CD4-positive, alpha-beta memory T cell (primary cell): ENCODE results near the gene SRRM4. TPM values are rescaled to one million over a fixed set of nuclear protein-coding genes. Genes with fewer than 3 reads are reported as not detected.
"Not testable (repeated sequence)": the region's sequence is repeated elsewhere in the genome, so short reads cannot be mapped to it uniquely, and the experiment has no call there.

Experiments
- CTCF ChIA-PET: fragments of 350-600 bp; sonication (Branson Sonifier 250); formaldehyde crosslinking; loops from one replicate; lab custom pipeline; 2021; ENCODE audit warnings: inconsistent platforms; ENCODE audit not compliant: partially characterized antibody; lab: Charles Lee
- POLR2A ChIA-PET: fragments of 350-600 bp; sonication (Branson Sonifier 250); formaldehyde crosslinking; loops from one replicate; lab custom pipeline; 2021; ENCODE audit not compliant: partially characterized antibody; lab: Charles Lee
- DNase-seq, 5 donors: peaks; one replicate each; pipeline versions ENCODE4 v3.0.0 to v3.0.0-alpha.2; 2020 to 2022; ENCODE audit warnings: mixed read lengths in 1 of 5
- H3K27ac ChIP-seq: one replicate; pipeline ENCODE4 v1.7.0; 2013; ENCODE audit warnings: low read depth, low read length
- H3K27me3 ChIP-seq: 2 replicates; pipeline ENCODE4 v1.7.0; 2013; ENCODE audit warnings: mild to moderate bottlenecking, low read length, moderate library complexity; ENCODE audit not compliant: insufficient read depth
- H3K36me3 ChIP-seq: 2 replicates; pipeline ENCODE4 v1.7.0; 2013; ENCODE audit warnings: mild to moderate bottlenecking, low read length, moderate library complexity; ENCODE audit not compliant: insufficient read depth
- H3K4me1 ChIP-seq: 2 replicates; pipeline ENCODE4 v1.7.0; 2013; ENCODE audit warnings: mild to moderate bottlenecking, low read length, moderate library complexity; ENCODE audit not compliant: insufficient read depth
- H3K4me3 ChIP-seq, 2 donors: one replicate each; pipeline ENCODE4 v1.7.0; 2013; ENCODE audit warnings: low read length in 2 of 2, mild to moderate bottlenecking in 1 of 2
- H3K9me3 ChIP-seq, 2 donors: one replicate each; pipeline ENCODE4 v1.7.0; 2013; ENCODE audit warnings: low read length in 2 of 2, control low read depth in 1 of 2; ENCODE audit not compliant: control insufficient read depth in 1 of 2
- H3K27ac Mint-ChIP-seq, 7 donors: one replicate each; pipeline ENCODE4 v1.8.0; 2020 to 2021; ENCODE audit warnings: mixed read lengths in 7 of 7, mild to moderate bottlenecking in 6 of 7, inconsistent platforms in 3 of 7, moderate library complexity in 3 of 7
- H3K27me3 Mint-ChIP-seq, 2 donors: one replicate each; pipeline ENCODE4 v1.8.0; 2020 to 2021; ENCODE audit warnings: mixed read lengths in 2 of 2
- H3K36me3 Mint-ChIP-seq, 2 donors: one replicate each; pipeline ENCODE4 v1.8.0; 2020 to 2021; ENCODE audit warnings: mixed read lengths in 2 of 2, inconsistent platforms in 1 of 2, mild to moderate bottlenecking in 1 of 2
- H3K4me1 Mint-ChIP-seq, 4 donors: one replicate each; pipeline ENCODE4 v1.8.0; 2020 to 2021; ENCODE audit warnings: mixed read lengths in 4 of 4, mild to moderate bottlenecking in 1 of 4
- H3K4me3 Mint-ChIP-seq, 8 donors: one replicate each; pipeline ENCODE4 v1.8.0; 2020 to 2021; ENCODE audit warnings: mixed read lengths in 8 of 8, mild to moderate bottlenecking in 7 of 8, moderate library complexity in 6 of 8, inconsistent platforms in 3 of 8
- H3K9me3 Mint-ChIP-seq, 8 donors: one replicate each; pipeline ENCODE4 v1.8.0; 2020 to 2021; ENCODE audit warnings: mixed read lengths in 8 of 8, mild to moderate bottlenecking in 5 of 8, inconsistent platforms in 3 of 8, moderate library complexity in 1 of 8
- intact Hi-C: fragments of 100-400 bp; cut with micrococcal nuclease; formaldehyde crosslinking; loops from one replicate; pipeline ENCODE4 v1.15.1; 2023
- polyA plus RNA-seq, 2 donors: library from polyadenylated mRNA; unstranded; fragments of 300-500 nt; fragmentation: Illumina TruSeq; gene quantifications; one replicate each; pipeline ENCODE4 v1.2.3, GENCODE V29; 2021
- total RNA-seq, 2 experiments: library from RNA; stranded (reverse); gene quantifications; one replicate each; pipeline ENCODE4 v1.2.3, GENCODE V29; 2021

SRRM4 gene
- total and polyA plus RNA-seq, 4 experiments from 2014 or later, result not detected

DNA sequence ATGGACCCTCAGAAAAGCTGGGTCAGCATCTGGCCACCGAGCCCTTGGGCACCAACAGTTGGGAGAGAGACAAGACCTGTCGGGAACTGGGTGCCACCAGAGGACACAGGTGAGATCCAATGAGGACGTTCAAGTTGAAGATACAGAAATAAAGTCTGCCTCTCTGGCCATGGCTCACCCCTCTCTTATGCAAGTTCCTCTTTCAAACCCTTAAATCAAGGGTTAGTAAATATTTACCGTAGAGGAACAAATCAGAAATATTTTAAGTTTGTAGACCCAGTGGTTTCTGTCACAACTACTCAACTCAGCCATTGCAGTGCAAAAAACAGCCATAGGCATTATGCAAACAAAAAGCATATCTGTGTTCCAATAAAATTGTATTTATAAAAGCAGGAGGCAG is 120.9 kb downstream of the SRRM4 start:
- Histone ChIP-seq H3K36me3 (no peaks in the 10 kb centered on the region), H3K27ac (no peak overlapping the region), H3K9me3 (no peaks in the 10 kb centered on the region), H3K27me3 (no peaks in the 10 kb centered on the region), H3K4me3 (no peak overlapping the region), H3K4me1 (no peaks in the 10 kb centered on the region)
- CTCF ChIA-PET, result no interaction called here
- Mint-ChIP-seq H3K9me3 (peaks cover 8 to 30% (median 21%) of the 10 kb centered on the region in 8 donors), H3K4me3 (no peak overlapping the region), H3K27ac (no peak overlapping the region), H3K4me1 (no peaks in the 10 kb centered on the region), H3K27me3 (no peaks in the 10 kb centered on the region), H3K36me3 (peaks cover 0 to 7% of the 10 kb centered on the region in 2 donors)
- intact Hi-C loops, result no loop called here
- POLR2A ChIA-PET, result no interaction called here
- no peak for DNase-seq

DNA sequence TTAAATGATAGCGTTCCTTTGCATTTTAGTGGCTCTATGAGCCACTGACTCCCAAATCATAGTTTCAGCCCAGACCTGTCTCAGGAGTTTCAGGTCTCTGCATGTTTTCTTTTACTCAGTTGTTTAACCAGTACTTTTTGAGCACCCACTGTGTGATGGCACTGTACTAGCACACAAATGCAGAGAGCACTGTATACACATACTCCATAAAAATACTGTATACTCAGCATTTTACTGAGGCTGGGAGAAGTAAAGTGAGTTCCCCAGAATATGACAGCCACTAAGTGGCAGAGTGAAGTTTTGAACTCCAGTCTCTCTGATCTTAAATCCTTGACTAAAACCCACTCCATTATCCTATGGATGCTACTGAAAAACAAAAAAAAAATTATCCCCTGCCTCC is 121.4 kb downstream of the SRRM4 start:
- CTCF ChIA-PET, result no interaction called here
- H3K27me3 Mint-ChIP-seq, result no peaks in the 10 kb centered on the region
- DNase-seq, result no peak
- no peak overlapping the region for H3K4me3 Mint-ChIP-seq
- H3K27ac Mint-ChIP-seq, result no peak overlapping the region
- POLR2A ChIA-PET, result no interaction called here
- H3K9me3 ChIP-seq, result no peaks in the 10 kb centered on the region
- H3K36me3 ChIP-seq, result no peaks in the 10 kb centered on the region
- intact Hi-C loops, result no loop called here
- no peak overlapping the region for H3K4me3 ChIP-seq
- peaks cover 0 to 7% of the 10 kb centered on the region in 2 donors for H3K36me3 Mint-ChIP-seq
- no peaks in the 10 kb centered on the region for H3K4me1 Mint-ChIP-seq
- no peaks in the 10 kb centered on the region for H3K27me3 ChIP-seq
- H3K27ac ChIP-seq, result no peak overlapping the region
- H3K4me1 ChIP-seq, result no peaks in the 10 kb centered on the region
- H3K9me3 Mint-ChIP-seq, result peaks cover 6 to 27% (median 19%) of the 10 kb centered on the region in 8 donors

DNA sequence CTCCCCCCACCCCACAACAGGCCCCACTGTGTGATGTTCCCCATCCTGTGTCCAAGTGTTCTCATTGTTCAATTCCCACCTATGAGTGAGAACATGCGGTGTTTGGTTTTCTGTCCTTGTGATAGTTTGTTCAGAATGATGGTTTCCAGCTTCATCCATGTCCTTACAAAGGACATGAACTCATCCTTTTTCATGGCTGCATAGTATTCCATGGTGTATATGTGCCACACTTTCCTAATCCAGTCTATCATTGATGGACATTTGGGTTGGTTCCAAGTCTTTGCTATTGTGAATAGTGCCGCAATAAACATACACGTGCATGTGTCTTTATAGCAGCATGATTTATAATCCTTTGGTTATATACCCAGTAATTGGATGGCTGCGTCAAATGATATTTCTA is 123.6 kb downstream of the SRRM4 start:
- H3K4me1 Mint-ChIP-seq, intact Hi-C loops, H3K9me3 ChIP-seq: not testable (repeated sequence)

DNA sequence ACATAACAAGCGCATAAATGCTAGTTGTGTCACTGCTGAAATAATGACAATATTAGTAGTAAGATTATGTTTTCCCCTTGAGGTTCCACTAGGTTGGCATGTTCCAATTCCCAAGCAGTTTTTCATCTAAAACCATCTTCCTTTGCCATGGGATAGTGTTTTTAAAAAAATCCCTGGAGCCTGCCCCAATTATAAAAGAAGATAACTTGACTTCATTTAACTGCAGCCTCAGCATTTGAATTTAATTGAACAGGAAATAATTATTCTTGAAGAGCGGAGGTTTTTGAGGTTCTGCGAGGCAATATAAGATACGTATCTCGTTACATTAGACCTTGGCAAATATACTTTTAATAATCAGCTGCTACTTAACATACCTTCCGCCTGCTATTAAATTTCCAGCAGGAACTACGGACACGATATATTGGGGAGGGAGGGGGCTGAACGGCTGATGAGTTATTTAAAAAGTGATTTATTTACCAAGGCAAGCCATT is 132.2 kb downstream of the SRRM4 start:
- no peak overlapping the region for H3K27ac ChIP-seq
- Mint-ChIP-seq H3K27me3 (peaks cover 2 to 7% of the 10 kb centered on the region in 2 donors), H3K36me3 (no peaks in the 10 kb centered on the region), H3K27ac (no peak overlapping the region), H3K4me1 (no peaks in the 10 kb centered on the region), H3K4me3 (no peak overlapping the region), H3K9me3 (peaks cover 0 to 11% (median 0%) of the 10 kb centered on the region in 8 donors)
- no peaks in the 10 kb centered on the region for H3K36me3 ChIP-seq
- POLR2A ChIA-PET, result no interaction called here
- H3K9me3 ChIP-seq, result no peaks in the 10 kb centered on the region
- no peak for DNase-seq
- no peak overlapping the region for H3K4me3 ChIP-seq
- CTCF ChIA-PET, result no interaction called here
- H3K4me1 ChIP-seq, result no peaks in the 10 kb centered on the region
- H3K27me3 ChIP-seq, result no peaks in the 10 kb centered on the region
- intact Hi-C loops, result no loop called here

More for the DNA sequence above, 123.6 kb downstream of the SRRM4 start:
- DNase-seq, H3K27ac Mint-ChIP-seq, H3K27ac ChIP-seq, H3K4me1 ChIP-seq, H3K36me3 Mint-ChIP-seq, H3K27me3 ChIP-seq, H3K4me3 Mint-ChIP-seq, POLR2A ChIA-PET, H3K4me3 ChIP-seq, H3K27me3 Mint-ChIP-seq, H3K36me3 ChIP-seq, CTCF ChIA-PET: not testable (repeated sequence)
- H3K9me3 Mint-ChIP-seq, result peaks cover 0 to 17% (median 6%) of the 10 kb centered on the region in 8 donors

DNA sequence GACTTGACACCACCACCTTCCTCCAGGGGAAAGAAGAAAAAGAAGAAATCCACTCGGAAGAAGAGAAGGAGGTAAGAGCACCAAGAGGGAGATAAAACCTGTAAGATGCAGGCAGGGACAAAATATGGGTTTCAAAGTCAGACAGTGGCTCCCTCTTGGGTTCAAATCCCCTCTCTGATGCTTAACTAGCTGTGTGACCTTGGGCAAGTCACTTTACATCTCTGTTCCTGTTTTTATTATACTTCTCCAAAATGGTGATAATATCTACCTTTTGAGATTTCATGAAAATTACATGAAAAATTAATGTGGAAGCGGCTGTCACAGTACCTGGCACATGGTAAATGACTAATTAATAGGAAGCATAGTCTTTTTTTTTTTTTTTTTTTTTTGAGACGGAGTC is 133.0 kb downstream of the SRRM4 start:
- H3K27ac Mint-ChIP-seq, result no peak overlapping the region
- peaks cover 2 to 7% of the 10 kb centered on the region in 2 donors for H3K27me3 Mint-ChIP-seq
- H3K4me3 Mint-ChIP-seq, result no peak overlapping the region
- Histone ChIP-seq H3K27me3 (no peaks in the 10 kb centered on the region), H3K4me3 (no peak overlapping the region), H3K4me1 (no peaks in the 10 kb centered on the region), H3K9me3 (no peaks in the 10 kb centered on the region), H3K27ac (no peak overlapping the region), H3K36me3 (no peaks in the 10 kb centered on the region)
- DNase-seq, result no peak
- H3K4me1 Mint-ChIP-seq, result no peaks in the 10 kb centered on the region
- intact Hi-C loops, result no loop called here
- H3K9me3 Mint-ChIP-seq, result peaks cover 0 to 7% (median 0%) of the 10 kb centered on the region in 8 donors
- ChIA-PET POLR2A (no interaction called here), CTCF (interaction anchor here (0.9 kb wide), 1 partner anchor 431 kb away, joined by 3 read pairs; no protein-coding TSS in a partner anchor)
- no peaks in the 10 kb centered on the region for H3K36me3 Mint-ChIP-seq

DNA sequence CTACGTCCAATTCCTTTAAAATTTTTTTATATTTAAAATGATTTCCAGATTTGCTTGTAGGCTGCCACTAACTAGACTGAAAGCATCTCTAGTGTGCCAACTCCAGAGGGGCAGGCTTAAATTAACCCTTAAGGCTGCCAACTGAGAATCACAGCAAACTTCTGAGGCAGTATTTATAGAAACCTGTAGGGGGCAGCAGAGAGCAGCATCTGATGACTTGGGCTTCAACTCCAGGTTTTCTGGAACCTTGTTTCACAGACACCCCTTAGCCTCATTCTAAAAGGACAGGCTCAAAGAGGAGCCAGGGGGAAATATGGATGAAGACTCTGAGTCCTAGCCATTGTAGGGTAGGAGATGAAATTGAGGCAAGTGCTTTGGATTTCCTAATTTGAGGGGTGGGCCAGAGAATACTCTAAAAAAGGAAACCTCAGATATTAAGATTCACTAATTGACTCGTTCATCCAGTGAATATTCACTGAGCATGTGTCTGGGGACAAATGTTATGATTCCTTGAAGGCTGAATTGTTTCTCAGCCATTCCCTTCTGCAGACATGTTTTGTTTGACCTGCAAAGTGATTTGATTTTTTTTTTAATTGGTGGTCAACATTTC is 134.1 kb downstream of the SRRM4 start:
- Mint-ChIP-seq H3K4me3 (no peak overlapping the region), H3K4me1 (no peaks in the 10 kb centered on the region), H3K27me3 (peaks cover 4 to 7% of the 10 kb centered on the region in 2 donors), H3K36me3 (no peaks in the 10 kb centered on the region), H3K27ac (no peak overlapping the region), H3K9me3 (peaks cover 0 to 5% (median 0%) of the 10 kb centered on the region in 8 donors)
- no peaks in the 10 kb centered on the region for H3K27me3 ChIP-seq
- ChIA-PET CTCF (interaction anchor here (0.9 kb wide), 1 partner anchor 430 kb away, joined by 3 read pairs; no protein-coding TSS in a partner anchor), POLR2A (no interaction called here)
- no peaks in the 10 kb centered on the region for H3K4me1 ChIP-seq
- H3K36me3 ChIP-seq, result no peaks in the 10 kb centered on the region
- peak in 3 of 5 donors; percentile 5 to 7 (median 5) for DNase-seq
- H3K27ac ChIP-seq, result no peak overlapping the region
- H3K4me3 ChIP-seq, result no peak overlapping the region
- no peaks in the 10 kb centered on the region for H3K9me3 ChIP-seq
- intact Hi-C loops, result loop anchor here (5.0 kb wide), 1 partner anchor 552 kb away; the partner anchor contains the start of gene PRKAB1

DNA sequence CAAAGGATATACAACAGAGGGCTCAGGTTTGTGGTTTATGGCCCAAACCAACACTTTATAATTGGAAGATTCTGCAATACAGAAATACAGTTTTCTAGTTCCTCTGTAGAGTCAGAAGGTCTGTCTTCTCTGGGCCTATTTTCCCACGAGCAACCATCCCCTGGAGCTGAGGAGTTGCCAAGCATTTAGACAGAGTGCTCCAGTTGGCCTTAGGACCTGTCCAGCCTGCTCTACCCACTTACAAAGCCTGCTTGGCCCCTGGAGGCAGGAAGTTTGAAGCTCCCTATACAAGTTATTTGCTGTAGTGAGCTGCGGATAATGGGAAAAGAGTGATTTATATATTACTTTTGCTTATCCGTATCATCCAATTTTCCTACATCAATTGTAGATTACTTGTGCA is 136.6 kb downstream of the SRRM4 start:
- peaks cover 0 to 2% of the 10 kb centered on the region in 2 donors for H3K27me3 Mint-ChIP-seq
- H3K4me1 Mint-ChIP-seq, result no peaks in the 10 kb centered on the region
- Histone ChIP-seq H3K27me3 (no peaks in the 10 kb centered on the region), H3K27ac (no peak overlapping the region), H3K4me1 (no peaks in the 10 kb centered on the region), H3K9me3 (no peaks in the 10 kb centered on the region), H3K4me3 (no peak overlapping the region), H3K36me3 (no peaks in the 10 kb centered on the region)
- H3K36me3 Mint-ChIP-seq, result no peaks in the 10 kb centered on the region
- intact Hi-C loops, result loop anchor here (5.0 kb wide), 1 partner anchor 549 kb away; the partner anchor contains the start of gene PRKAB1
- H3K27ac Mint-ChIP-seq, result no peak overlapping the region
- no peak for DNase-seq
- POLR2A ChIA-PET, result no interaction called here
- H3K4me3 Mint-ChIP-seq, result no peak overlapping the region
- peaks cover 0 to 2% (median 0%) of the 10 kb centered on the region in 8 donors for H3K9me3 Mint-ChIP-seq
- CTCF ChIA-PET, result no interaction called here
